ENCODE results near the gene PCLAF.
"Not testable (repeated sequence)": the region's sequence is repeated elsewhere in the genome, so short reads cannot be mapped to it uniquely, and the experiment has no call there.

PCLAF gene

DNA sequence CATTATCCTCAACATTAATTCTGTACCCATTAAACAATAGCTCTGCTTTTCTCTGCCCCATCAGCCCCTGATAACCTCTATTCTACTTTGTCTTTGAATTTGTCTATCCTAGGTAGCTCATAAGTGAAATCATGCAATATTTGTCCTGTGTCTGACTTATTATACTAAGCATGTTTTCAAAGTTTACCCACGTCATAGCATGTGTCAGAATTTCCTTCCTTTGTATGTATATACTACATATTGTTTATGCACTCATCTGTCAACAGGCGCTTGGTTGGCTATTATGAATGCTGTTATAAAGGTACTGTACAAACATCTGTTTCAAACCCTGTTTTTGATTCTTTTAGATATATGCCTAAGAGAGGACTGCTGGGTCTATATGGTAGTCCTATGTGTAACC, 43.5 kb downstream of the PCLAF start:
- Histone ChIP-seq H3K79me2 (no peaks in the 10 kb centered on the region), H3K4me2 (ENCODE audit: low read length) (no peak overlapping the region), H3K27ac (no peak overlapping the region), H2AFZ (no peak overlapping the region), H3K27me3 (ENCODE audit: control insufficient read depth, insufficient read depth, low read length) (no peaks in the 10 kb centered on the region), H3K9me3 (ENCODE audit: control insufficient read depth, low read length) (no peaks in the 10 kb centered on the region), H3K36me3 (ENCODE audit: control insufficient read depth, insufficient read depth, low read length) (no peaks in the 10 kb centered on the region), H3K4me3 (ENCODE audit: low read depth, low read length) (no peak overlapping the region), H3K4me1 (no peaks in the 10 kb centered on the region), H3K9ac (no peak overlapping the region)
- TF ChIP-seq, protein P1, sequence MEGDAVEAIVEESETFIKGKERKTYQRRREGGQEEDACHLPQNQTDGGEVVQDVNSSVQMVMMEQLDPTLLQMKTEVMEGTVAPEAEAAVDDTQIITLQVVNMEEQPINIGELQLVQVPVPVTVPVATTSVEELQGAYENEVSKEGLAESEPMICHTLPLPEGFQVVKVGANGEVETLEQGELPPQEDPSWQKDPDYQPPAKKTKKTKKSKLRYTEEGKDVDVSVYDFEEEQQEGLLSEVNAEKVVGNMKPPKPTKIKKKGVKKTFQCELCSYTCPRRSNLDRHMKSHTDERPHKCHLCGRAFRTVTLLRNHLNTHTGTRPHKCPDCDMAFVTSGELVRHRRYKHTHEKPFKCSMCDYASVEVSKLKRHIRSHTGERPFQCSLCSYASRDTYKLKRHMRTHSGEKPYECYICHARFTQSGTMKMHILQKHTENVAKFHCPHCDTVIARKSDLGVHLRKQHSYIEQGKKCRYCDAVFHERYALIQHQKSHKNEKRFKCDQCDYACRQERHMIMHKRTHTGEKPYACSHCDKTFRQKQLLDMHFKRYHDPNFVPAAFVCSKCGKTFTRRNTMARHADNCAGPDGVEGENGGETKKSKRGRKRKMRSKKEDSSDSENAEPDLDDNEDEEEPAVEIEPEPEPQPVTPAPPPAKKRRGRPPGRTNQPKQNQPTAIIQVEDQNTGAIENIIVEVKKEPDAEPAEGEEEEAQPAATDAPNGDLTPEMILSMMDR (IDR thresholded peaks at IDR 0.05): no peak

- Histone ChIP-seq H2AFZ (no peak overlapping the region), H3K4me2 (ENCODE audit: low read length) (no peak overlapping the region), H3K27ac (no peak overlapping the region), H3K36me3 (ENCODE audit: control insufficient read depth, insufficient read depth, low read length) (no peaks in the 10 kb centered on the region), H3K9me3 (ENCODE audit: control insufficient read depth, low read length) (no peaks in the 10 kb centered on the region), H3K4me3 (ENCODE audit: low read depth, low read length) (no peak overlapping the region), H3K4me1 (no peaks in the 10 kb centered on the region), H3K9ac (no peak overlapping the region), H3K79me2 (no peaks in the 10 kb centered on the region), H3K27me3 (ENCODE audit: control insufficient read depth, insufficient read depth, low read length) (no peaks in the 10 kb centered on the region)
- TF ChIP-seq, protein P1 (IDR thresholded peaks at IDR 0.05): no peak
Observed at GRCh38 chr15:64333986-64334929, 47.0 kb downstream of the PCLAF start.

DNA sequence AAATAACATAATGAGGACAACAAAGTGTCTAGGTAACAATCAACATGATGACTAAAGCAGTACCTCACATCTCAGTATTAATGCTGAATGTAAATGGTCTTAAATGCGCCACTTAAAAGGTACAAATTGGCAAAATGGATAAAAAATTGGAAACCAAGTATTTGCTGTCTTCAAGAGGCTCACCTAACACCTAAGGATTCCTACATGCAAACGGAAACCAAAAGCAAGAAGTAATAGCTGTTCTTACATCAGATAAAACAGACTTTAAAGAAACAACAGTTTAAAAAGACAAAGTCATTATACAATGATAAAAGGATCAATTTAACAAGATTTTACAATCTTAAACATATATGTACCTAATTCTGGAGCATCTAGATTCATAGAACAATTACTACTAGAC, 47.7 kb downstream of the PCLAF start:
- Histone ChIP-seq H3K4me3 (ENCODE audit: low read depth, low read length) (no peak overlapping the region), H2AFZ (no peak overlapping the region), H3K27me3 (ENCODE audit: control insufficient read depth, insufficient read depth, low read length) (no peaks in the 10 kb centered on the region), H3K4me1 (no peaks in the 10 kb centered on the region), H3K27ac (no peak overlapping the region), H3K79me2 (no peaks in the 10 kb centered on the region), H3K4me2 (ENCODE audit: low read length) (no peak overlapping the region), H3K9me3 (ENCODE audit: control insufficient read depth, low read length) (no peaks in the 10 kb centered on the region), H3K9ac (no peak overlapping the region), H3K36me3 (ENCODE audit: control insufficient read depth, insufficient read depth, low read length) (no peaks in the 10 kb centered on the region)
- TF ChIP-seq, protein P1 (IDR thresholded peaks at IDR 0.05): no peak

DNA sequence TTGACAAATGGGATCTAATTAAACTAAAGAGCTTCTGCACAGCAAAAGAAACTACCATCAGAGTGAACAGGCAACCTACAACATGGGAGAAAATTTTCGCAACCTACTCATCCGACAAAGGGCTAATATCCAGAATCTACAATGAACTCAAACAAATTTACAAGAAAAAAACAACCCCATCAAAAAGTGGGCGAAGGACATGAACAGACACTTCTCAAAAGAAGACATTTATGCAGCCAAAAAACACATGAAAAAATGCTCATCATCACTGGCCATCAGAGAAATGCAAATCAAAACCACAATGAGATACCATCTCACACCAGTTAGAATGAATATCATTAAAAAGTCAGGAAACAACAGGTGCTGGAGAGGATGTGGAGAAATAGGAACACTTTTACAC, 49.6 kb downstream of the PCLAF start:
- not testable (repeated sequence) for H3K4me1 ChIP-seq; H3K27ac ChIP-seq; H3K9me3 ChIP-seq (ENCODE audit: control insufficient read depth, low read length); H3K36me3 ChIP-seq (ENCODE audit: control insufficient read depth, insufficient read depth, low read length); H3K27me3 ChIP-seq (ENCODE audit: control insufficient read depth, insufficient read depth, low read length); H3K9ac ChIP-seq; H3K4me2 ChIP-seq (ENCODE audit: low read length); H3K79me2 ChIP-seq; H2AFZ ChIP-seq; H3K4me3 ChIP-seq (ENCODE audit: low read depth, low read length)

- not testable (repeated sequence) for H3K9ac ChIP-seq; H3K36me3 ChIP-seq (ENCODE audit: control insufficient read depth, insufficient read depth, low read length); H3K9me3 ChIP-seq (ENCODE audit: control insufficient read depth, low read length); H3K27me3 ChIP-seq (ENCODE audit: control insufficient read depth, insufficient read depth, low read length); H3K4me3 ChIP-seq (ENCODE audit: low read depth, low read length); H3K79me2 ChIP-seq; H3K4me1 ChIP-seq; H2AFZ ChIP-seq; H3K27ac ChIP-seq; H3K4me2 ChIP-seq (ENCODE audit: low read length)
Observed at GRCh38 chr15:64326975-64327374, 54.3 kb downstream of the PCLAF start.

- not testable (repeated sequence) for H3K4me3 ChIP-seq (ENCODE audit: low read depth, low read length); H3K9ac ChIP-seq
- peak overlapping the region; percentile 50 for H2AFZ ChIP-seq
Observed at GRCh38 chr15:64326458-64326857, 54.8 kb downstream of the PCLAF start.

More at GRCh38 chr15:64326458-64326857, 54.8 kb downstream of the PCLAF start:
- not testable (repeated sequence) for H3K4me2 ChIP-seq (ENCODE audit: low read length); H3K4me1 ChIP-seq; H3K27me3 ChIP-seq (ENCODE audit: control insufficient read depth, insufficient read depth, low read length); H3K9me3 ChIP-seq (ENCODE audit: control insufficient read depth, low read length); H3K36me3 ChIP-seq (ENCODE audit: control insufficient read depth, insufficient read depth, low read length); H3K79me2 ChIP-seq
- peak overlapping the region; percentile 53 for H3K27ac ChIP-seq

Data from parathyroid adenoma (tissue), 2 donors.